Stimulated activated naive CD8-positive, alpha-beta T cell treated with anti-CD3 and anti-CD28 coated beads, Interleukin-15, amount 100 ng/mL, for 72 hours (primary cell): ENCODE data around the gene CHD9.
"Not testable (repeated sequence)": the region's sequence is repeated elsewhere in the genome, so short reads cannot be mapped to it uniquely, and the experiment has no call there.

ENCODE experiments used
- ATAC-seq: fragments of 150-1000 bp; cut with Tn5 transposase; 2 replicates; pipeline ENCODE4 v1.10.0; 2021; ENCODE audit warnings: mild to moderate bottlenecking, moderate library complexity
- DNase-seq, 2 donors: peaks; one replicate each; pipeline ENCODE4 v3.0.0; 2021 to 2022
- H3K27ac Mint-ChIP-seq, 2 donors: one replicate each; pipeline ENCODE4 v1.8.0; 2022; ENCODE audit warnings: mild to moderate bottlenecking in 2 of 2, mixed read lengths in 2 of 2, moderate library complexity in 2 of 2
- H3K27me3 Mint-ChIP-seq: one replicate; pipeline ENCODE4 v1.8.0; 2022; ENCODE audit warnings: mixed read lengths
- H3K4me1 Mint-ChIP-seq: one replicate; pipeline ENCODE4 v1.8.0; 2022; ENCODE audit warnings: mild to moderate bottlenecking, mixed read lengths
- H3K4me3 Mint-ChIP-seq, 2 donors: one replicate each; pipeline ENCODE4 v1.8.0; 2022; ENCODE audit warnings: mild to moderate bottlenecking in 2 of 2, mixed read lengths in 2 of 2, moderate library complexity in 1 of 2
- H3K9me3 Mint-ChIP-seq, 2 donors: one replicate each; pipeline ENCODE4 v1.8.0; 2022; ENCODE audit warnings: mixed read lengths in 2 of 2

The CHD9 gene, protein sequence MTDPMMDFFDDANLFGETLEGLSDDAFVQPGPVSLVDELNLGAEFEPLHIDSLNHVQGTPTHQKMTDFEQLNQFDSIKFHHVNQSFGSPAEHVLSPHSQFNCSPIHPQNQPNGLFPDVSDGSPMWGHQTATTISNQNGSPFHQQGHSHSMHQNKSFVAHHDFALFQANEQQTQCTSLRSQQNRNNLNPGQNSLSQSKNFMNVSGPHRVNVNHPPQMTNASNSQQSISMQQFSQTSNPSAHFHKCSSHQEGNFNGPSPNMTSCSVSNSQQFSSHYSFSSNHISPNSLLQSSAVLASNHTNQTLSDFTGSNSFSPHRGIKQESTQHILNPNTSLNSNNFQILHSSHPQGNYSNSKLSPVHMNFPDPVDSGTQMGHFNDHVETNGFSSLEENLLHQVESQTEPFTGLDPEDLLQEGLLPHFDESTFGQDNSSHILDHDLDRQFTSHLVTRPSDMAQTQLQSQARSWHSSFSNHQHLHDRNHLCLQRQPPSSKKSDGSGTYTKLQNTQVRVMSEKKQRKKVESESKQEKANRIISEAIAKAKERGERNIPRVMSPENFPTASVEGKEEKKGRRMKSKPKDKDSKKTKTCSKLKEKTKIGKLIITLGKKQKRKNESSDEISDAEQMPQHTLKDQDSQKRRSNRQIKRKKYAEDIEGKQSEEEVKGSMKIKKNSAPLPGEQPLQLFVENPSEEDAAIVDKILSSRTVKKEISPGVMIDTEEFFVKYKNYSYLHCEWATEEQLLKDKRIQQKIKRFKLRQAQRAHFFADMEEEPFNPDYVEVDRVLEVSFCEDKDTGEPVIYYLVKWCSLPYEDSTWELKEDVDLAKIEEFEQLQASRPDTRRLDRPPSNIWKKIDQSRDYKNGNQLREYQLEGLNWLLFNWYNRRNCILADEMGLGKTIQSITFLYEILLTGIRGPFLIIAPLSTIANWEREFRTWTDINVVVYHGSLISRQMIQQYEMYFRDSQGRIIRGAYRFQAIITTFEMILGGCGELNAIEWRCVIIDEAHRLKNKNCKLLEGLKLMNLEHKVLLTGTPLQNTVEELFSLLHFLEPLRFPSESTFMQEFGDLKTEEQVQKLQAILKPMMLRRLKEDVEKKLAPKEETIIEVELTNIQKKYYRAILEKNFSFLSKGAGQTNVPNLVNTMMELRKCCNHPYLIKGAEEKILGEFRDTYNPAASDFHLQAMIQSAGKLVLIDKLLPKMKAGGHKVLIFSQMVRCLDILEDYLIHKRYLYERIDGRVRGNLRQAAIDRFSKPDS (N-terminal part only)

GRCh38 chr16:53054670-53055485, at the start of gene CHD9:
TSS of gene CHD9 (plus strand) at chr16:53054991. CDS start at chr16:53156090, 101,099 bp downstream.
- Mint-ChIP-seq H3K4me3 (peak within 1 kb of the TSS; percentile 88 to 94), H3K9me3 (no peaks in the 10 kb centered on the region), H3K27ac (peak within 1 kb of the TSS; percentile 93 to 94), H3K4me1 (peaks cover 42% of the 10 kb centered on the region), H3K27me3 (peaks cover 13% of the 10 kb centered on the region)
- ATAC-seq: peak; percentile 90
- DNase-seq: peak; percentile 78 to 82

GRCh38 chr16:53007095-53007494, 47.7 kb upstream of the CHD9 start:
- no peak overlapping the region for H3K4me3 Mint-ChIP-seq
- ATAC-seq: no peak
- no peak for DNase-seq
- H3K4me1 Mint-ChIP-seq: no peaks in the 10 kb centered on the region
- no peaks in the 10 kb centered on the region for H3K9me3 Mint-ChIP-seq
- H3K27me3 Mint-ChIP-seq: peaks cover 23% of the 10 kb centered on the region
- H3K27ac Mint-ChIP-seq: no peak overlapping the region

GRCh38 chr16:53014287-53014686, 40.5 kb upstream of the CHD9 start:
- no peak overlapping the region for H3K27ac Mint-ChIP-seq
- peaks cover 37% of the 10 kb centered on the region for H3K27me3 Mint-ChIP-seq
- H3K9me3 Mint-ChIP-seq: no peaks in the 10 kb centered on the region
- H3K4me1 Mint-ChIP-seq: no peaks in the 10 kb centered on the region
- H3K4me3 Mint-ChIP-seq: no peak overlapping the region
- no peak for ATAC-seq
- no peak for DNase-seq

- no peak for DNase-seq
- no peak for ATAC-seq
- H3K4me1 Mint-ChIP-seq: no peaks in the 10 kb centered on the region
- no peak overlapping the region for H3K4me3 Mint-ChIP-seq
- H3K27me3 Mint-ChIP-seq: peaks cover 22% of the 10 kb centered on the region
- no peaks in the 10 kb centered on the region for H3K9me3 Mint-ChIP-seq
- H3K27ac Mint-ChIP-seq: no peak overlapping the region
These were observed 35.9 kb upstream of the CHD9 start for GRCh38 chr16:53018834-53019416.

GRCh38 chr16:53022374-53022773, 32.4 kb upstream of the CHD9 start:
- ATAC-seq: no peak
- H3K27ac Mint-ChIP-seq: no peak overlapping the region

GRCh38 chr16:53024045-53024444, 30.7 kb upstream of the CHD9 start:
- Mint-ChIP-seq H3K9me3 (no peaks in the 10 kb centered on the region), H3K27me3 (peaks cover 7% of the 10 kb centered on the region), H3K4me3 (no peak overlapping the region), H3K4me1 (no peaks in the 10 kb centered on the region), H3K27ac (no peak overlapping the region)
- ATAC-seq: no peak
- DNase-seq: no peak

More at GRCh38 chr16:53022374-53022773, 32.4 kb upstream of the CHD9 start:
- no peaks in the 10 kb centered on the region for H3K9me3 Mint-ChIP-seq
- H3K4me1 Mint-ChIP-seq: no peaks in the 10 kb centered on the region
- H3K27me3 Mint-ChIP-seq: peaks cover 7% of the 10 kb centered on the region
- no peak overlapping the region for H3K4me3 Mint-ChIP-seq
- DNase-seq: peak in 1 of 2 donors; percentile 17

- no peak overlapping the region for H3K27ac Mint-ChIP-seq
- peaks cover 24% of the 10 kb centered on the region for H3K27me3 Mint-ChIP-seq
- ATAC-seq: no peak
- no peaks in the 10 kb centered on the region for H3K4me1 Mint-ChIP-seq
- peaks cover 0 to 11% of the 10 kb centered on the region in 2 donors for H3K9me3 Mint-ChIP-seq
- H3K4me3 Mint-ChIP-seq: no peak overlapping the region
- DNase-seq: no peak
These were observed 24.8 kb upstream of the CHD9 start for GRCh38 chr16:53029971-53030370.

DNA sequence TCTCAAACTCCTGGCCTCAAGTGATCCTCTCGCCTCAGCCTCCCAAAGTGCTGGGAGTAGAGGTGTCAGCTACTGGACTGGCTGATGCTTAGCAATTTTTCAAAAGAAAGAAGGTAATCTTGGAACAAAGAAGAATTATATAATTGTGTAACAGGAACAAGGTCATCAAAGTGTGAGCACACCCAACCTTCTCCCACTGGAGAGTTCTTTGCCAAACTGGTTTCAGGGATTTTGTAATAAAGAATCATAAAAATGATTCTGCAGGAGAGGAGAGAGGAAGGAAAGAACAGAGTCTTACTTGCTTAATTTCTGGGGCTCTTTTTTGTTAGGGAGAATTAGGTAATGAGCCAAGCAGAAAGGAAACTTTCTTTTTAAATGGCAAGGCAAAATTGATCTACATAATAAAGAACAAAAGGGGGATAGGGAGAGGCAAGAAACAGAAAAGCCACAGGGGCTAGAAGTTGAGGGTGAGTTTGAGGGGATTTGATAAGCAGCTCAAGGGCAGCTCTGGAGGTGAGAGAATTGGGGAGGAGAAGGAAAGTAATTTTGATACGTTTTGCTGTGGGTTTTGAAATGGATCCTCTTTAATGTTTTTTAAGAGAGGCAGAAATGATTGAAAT, 23.4 kb upstream of the CHD9 start:
- H3K27me3 Mint-ChIP-seq: peaks cover 30% of the 10 kb centered on the region
- DNase-seq: no peak
- ATAC-seq: no peak
- H3K27ac Mint-ChIP-seq: no peak overlapping the region
- H3K4me1 Mint-ChIP-seq: no peaks in the 10 kb centered on the region
- H3K9me3 Mint-ChIP-seq: peaks cover 0 to 11% of the 10 kb centered on the region in 2 donors
- H3K4me3 Mint-ChIP-seq: no peak overlapping the region

GRCh38 chr16:53034306-53034705, 20.5 kb upstream of the CHD9 start:
- no peak for ATAC-seq
- Mint-ChIP-seq H3K4me3 (no peak overlapping the region), H3K27me3 (peaks cover 30% of the 10 kb centered on the region), H3K4me1 (no peaks in the 10 kb centered on the region), H3K9me3 (peaks cover 0 to 11% of the 10 kb centered on the region in 2 donors), H3K27ac (no peak overlapping the region)
- DNase-seq: no peak

DNA sequence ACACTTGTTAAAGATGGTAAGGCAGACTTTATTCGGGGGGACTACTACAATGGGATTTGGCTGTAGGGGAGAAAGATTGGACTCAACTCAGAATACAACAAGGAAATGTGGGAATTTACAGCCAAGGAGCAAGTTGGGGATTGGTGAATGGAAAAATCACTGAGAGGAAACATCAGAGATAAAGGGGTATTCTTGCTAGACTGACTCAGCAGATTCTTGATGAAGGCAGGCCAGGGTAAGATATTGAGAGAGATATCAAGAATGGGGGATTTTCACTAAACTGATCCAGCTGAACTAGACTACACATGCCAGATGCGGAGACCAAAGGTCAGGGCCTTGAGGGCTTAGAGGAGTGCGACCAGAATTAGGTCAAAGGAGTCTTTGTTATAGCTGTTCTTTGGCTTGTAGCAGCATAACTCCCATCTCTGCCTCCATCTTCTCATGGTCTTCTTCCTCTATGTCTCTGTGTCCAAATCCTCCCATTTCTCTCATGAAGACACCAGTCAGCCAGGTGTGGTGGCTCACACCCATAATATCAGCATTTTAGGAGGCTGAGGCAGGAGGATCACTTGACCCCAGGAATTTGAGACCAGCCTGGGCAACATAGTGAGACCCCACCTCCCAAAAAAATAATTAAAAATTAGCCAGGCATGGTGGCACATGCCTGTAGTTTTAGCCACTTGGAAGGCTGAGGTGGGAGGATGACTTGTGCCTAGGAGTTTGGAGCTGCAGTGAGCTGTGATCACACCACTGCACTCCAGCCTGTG, 19.4 kb upstream of the CHD9 start:
- no peak overlapping the region for H3K27ac Mint-ChIP-seq
- peaks cover 0 to 11% of the 10 kb centered on the region in 2 donors for H3K9me3 Mint-ChIP-seq

GRCh38 chr16:53036066-53036465, 18.7 kb upstream of the CHD9 start:
- peaks cover 0 to 11% of the 10 kb centered on the region in 2 donors for H3K9me3 Mint-ChIP-seq
- H3K27me3 Mint-ChIP-seq: peaks cover 30% of the 10 kb centered on the region
- no peak overlapping the region for H3K4me3 Mint-ChIP-seq
- ATAC-seq (no peak), DNase-seq (no peak)
- H3K27ac Mint-ChIP-seq: no peak overlapping the region
- H3K4me1 Mint-ChIP-seq: no peaks in the 10 kb centered on the region

More for the DNA sequence above, 19.4 kb upstream of the CHD9 start:
- ATAC-seq (no peak), DNase-seq (no peak)
- Mint-ChIP-seq H3K27me3 (peaks cover 30% of the 10 kb centered on the region), H3K4me3 (no peak overlapping the region), H3K4me1 (no peaks in the 10 kb centered on the region)

GRCh38 chr16:53036711-53037110, 18.1 kb upstream of the CHD9 start:
- H3K9me3 Mint-ChIP-seq: peaks cover 0 to 11% of the 10 kb centered on the region in 2 donors
- H3K4me1 Mint-ChIP-seq, H3K27ac Mint-ChIP-seq, ATAC-seq, DNase-seq, H3K4me3 Mint-ChIP-seq: not testable (repeated sequence)
- H3K27me3 Mint-ChIP-seq: peaks cover 24% of the 10 kb centered on the region

DNA sequence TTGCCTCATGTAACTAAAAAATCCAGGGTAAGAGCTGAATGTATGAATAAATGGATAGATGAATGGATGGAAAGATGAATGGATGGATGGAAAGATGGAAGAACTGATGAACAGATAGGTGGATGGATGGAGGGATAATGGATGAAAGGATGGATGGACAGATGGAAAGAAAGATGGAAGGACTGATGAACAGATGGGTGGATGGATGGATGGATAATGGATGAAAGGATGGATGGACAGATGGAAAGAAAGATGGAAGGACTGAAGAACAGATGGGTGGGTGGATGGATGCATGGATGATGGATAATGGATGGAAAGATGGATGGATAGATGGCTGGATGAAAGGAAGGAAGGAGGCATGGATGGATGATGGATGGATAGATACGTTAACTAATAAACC, 14.0 kb upstream of the CHD9 start:
- Mint-ChIP-seq H3K9me3 (no peaks in the 10 kb centered on the region), H3K4me3 (no peak overlapping the region), H3K27me3 (peaks cover 16% of the 10 kb centered on the region), H3K4me1 (no peaks in the 10 kb centered on the region), H3K27ac (no peak overlapping the region)
- DNase-seq: no peak
- ATAC-seq: no peak
